T-helper 2 cell (primary cell): Measurements from ENCODE around the gene SMKR1.
A peak's percentile ranks its signal among the peaks of the same experiment; 100 is the strongest.

ENCODE experiments used
- DNase-seq, 5 experiments: peaks; one replicate each; pipeline versions ENCODE4 v3.0.0 to v3.0.0-alpha.2; 2012 to 2022

SMKR1 gene

GRCh38 chr7:129489491-129489890 is 12.8 kb upstream of the SMKR1 start:
- DNase-seq: no peak

- DNase-seq: no peak
Observed at GRCh38 chr7:129492391-129492790, 9.9 kb upstream of the SMKR1 start.

GRCh38 chr7:129493555-129493954 is 8.8 kb upstream of the SMKR1 start:
- peak in 1 of 5 experiments; percentile 38 for DNase-seq

- DNase-seq: peak in 1 of 5 experiments; percentile 87
Observed at GRCh38 chr7:129494041-129494440, 8.3 kb upstream of the SMKR1 start.

GRCh38 chr7:129495987-129496386 is 6.3 kb upstream of the SMKR1 start:
- peak in 1 of 5 experiments; percentile 91 for DNase-seq

- no peak for DNase-seq
Observed at GRCh38 chr7:129496653-129497052, 5.7 kb upstream of the SMKR1 start.

- no peak for DNase-seq
Observed at GRCh38 chr7:129497156-129497555, 5.2 kb upstream of the SMKR1 start.

- no peak for DNase-seq
Observed at GRCh38 chr7:129498021-129498420, 4.3 kb upstream of the SMKR1 start.

- DNase-seq: peak in 1 of 5 experiments; percentile 56
Observed at GRCh38 chr7:129499999-129500398, 2.3 kb upstream of the SMKR1 start.

GRCh38 chr7:129502708-129503685 is 666 bp downstream of the SMKR1 start:
- DNase-seq: no peak

GRCh38 chr7:129503725-129504124 is 1.4 kb downstream of the SMKR1 start:
- no peak for DNase-seq

- DNase-seq: no peak
Observed at GRCh38 chr7:129512192-129512591, 9.9 kb downstream of the SMKR1 start.

- no peak for DNase-seq
Observed at GRCh38 chr7:129513546-129513945, 11.2 kb downstream of the SMKR1 start.

GRCh38 chr7:129514683-129515082 is 12.4 kb downstream of the SMKR1 start:
- no peak for DNase-seq

- no peak for DNase-seq
Observed at GRCh38 chr7:129515381-129515780, 13.1 kb downstream of the SMKR1 start.

GRCh38 chr7:129517931-129518330 is 15.6 kb downstream of the SMKR1 start:
- no peak for DNase-seq

- DNase-seq: no peak
Observed at GRCh38 chr7:129519464-129519863, 17.1 kb downstream of the SMKR1 start.

GRCh38 chr7:129522088-129522970 is 20.0 kb downstream of the SMKR1 start:
- no peak for DNase-seq

- DNase-seq: no peak
Observed at GRCh38 chr7:129522971-129523340, 20.6 kb downstream of the SMKR1 start.

GRCh38 chr7:129523924-129524323 is 21.6 kb downstream of the SMKR1 start:
- no peak for DNase-seq

- DNase-seq: peak in 1 of 5 experiments; percentile 20
Observed at GRCh38 chr7:129524405-129524804, 22.1 kb downstream of the SMKR1 start.

- DNase-seq: no peak
Observed at GRCh38 chr7:129525225-129525862, 23.0 kb downstream of the SMKR1 start.

- no peak for DNase-seq
Observed at GRCh38 chr7:129529643-129530042, 27.3 kb downstream of the SMKR1 start.
